Activated CD8-positive, alpha-beta memory T cell treated with anti-CD3 and anti-CD28 coated beads, Interleukin-2, amount 50 U/mL, for 48 hours (primary cell): ENCODE data around the gene TNIP2.
"Not testable (repeated sequence)": the region's sequence is repeated elsewhere in the genome, so short reads cannot be mapped to it uniquely, and the experiment has no call there.

Experiments used
- DNase-seq: peaks from one replicate; pipeline ENCODE4 v3.0.0-alpha.2; 2020

Gene TNIP2

DNA sequence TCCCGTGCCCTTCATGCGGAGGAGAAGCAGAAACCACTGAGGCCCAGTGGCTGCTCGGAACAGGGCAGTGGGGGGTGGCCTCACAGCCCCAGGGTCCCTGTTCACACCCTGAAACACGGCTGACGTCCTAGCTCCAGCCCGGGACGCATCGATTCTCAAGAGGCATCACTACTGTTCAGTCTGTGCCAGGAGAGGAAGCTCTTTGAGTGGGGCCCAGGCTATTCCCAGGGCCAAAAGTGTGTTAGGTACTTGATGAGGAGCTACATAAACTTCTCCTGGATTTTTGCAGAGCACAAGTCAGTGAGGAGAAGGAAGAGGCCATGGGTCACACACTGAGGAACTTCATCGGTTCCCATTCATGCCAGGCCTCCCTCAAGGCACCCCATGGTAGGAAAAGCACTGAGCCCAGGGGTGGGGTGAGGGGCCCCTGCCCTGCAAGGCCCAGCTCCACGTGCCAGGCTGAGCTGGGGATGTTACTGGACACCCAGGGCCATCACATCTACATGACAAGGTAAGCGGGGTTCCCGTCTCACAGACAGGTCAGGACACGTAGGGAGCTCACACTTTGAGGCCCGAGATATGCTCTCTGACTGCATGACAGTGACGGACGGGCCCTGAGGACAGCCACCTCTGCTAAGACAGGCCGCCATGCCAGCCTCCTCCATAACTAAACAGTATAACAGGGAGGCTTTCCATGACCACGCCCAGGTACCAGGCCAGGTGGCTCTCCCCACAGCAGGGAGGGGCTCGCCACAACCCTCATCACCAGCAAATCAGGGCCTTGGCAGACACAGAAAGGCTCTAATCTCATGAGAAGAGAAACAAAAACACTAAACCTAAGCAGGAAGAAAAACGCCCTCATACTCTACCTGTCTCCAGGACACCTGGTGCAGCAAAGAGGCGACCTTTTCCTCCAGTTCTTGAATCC lies 12.4 kb downstream of the TNIP2 start:
- no peak for DNase-seq

DNA sequence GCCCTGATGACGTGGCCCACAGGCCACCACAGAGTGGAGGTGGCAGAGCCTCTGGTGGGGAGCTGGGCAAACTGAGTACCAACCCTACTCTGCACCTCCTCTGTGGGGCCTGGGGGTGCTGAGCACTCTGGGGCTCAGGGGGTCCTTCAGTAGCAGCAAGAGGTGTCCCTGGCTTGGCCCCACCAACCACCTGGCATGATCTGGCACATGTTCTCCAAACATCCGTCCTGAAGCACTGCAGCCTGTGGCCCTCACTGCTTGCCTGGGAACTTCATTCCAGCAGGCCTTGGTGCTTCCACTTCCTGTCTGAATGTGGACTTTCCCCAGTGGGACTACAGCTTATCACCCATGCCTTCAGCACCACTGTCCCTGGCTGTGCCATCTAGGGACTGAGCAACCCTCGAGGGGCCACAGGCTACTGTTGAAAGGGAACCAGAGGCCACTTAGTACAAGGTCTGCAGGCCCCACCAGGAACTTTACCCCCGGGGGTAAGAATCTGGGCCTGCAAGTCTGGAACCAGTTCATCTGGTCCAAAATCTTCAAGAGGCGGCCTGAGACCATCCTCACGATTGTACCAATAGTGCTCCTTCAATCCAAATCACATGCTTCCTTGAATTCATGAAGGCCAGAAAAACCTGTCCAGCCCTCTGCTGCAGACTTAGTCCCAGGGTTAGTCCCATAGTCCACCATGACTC lies 13.2 kb downstream of the TNIP2 start:
- DNase-seq, result no peak

DNA sequence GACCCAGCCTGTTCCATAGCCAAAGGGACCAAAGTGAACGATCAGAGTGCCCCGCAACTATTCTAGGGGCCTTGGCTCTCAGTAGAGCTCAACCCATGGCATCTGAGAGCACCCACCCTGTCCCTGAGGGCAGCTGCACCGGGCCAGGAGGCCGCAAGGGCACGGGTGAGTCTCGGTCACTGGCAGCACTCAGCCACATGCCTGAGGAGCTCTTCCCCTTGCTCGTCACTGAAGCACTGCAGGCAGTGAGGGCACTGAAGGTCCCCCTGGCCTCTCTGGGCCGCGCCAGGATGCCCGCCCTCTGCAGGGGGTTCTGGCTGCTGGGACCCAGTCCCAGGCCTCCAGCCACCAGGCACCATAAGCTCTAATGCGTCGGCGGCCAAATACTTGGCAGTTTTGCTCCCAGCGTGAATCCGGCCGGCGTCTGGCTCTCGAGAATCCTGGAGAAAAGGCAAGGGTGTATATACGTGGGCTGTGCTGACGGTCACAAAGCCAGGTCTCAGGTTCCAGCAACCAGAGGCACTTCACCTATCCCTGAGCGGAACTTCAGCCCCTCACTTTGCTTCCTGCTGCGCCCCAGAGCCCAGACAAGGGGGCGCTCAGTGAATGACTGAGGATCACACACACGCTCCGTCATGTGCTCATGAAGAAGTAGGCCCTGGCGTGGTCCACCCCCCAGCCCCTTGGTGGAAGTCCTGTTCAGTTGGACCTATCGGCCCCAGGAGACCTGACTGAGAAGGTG lies 13.9 kb downstream of the TNIP2 start:
- DNase-seq, result no peak

DNA sequence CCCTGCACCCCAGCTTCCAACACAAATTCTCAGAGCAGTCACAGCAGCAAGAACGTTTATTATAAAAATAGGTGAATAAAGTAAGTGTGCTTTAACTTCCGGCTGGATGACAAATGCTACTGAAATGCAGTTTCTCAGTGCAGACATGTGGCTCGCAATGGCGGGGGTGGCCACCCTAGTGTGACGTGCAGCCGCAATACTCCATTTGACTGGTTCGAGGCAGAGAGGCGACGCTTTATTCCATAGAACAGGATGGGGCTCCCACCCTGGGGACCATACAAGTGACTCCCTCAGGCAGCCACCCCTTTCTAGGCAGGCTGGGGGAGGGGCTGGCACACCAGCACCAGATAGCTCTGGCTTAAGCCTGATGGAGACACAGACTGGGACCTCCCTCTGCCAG lies 14.5 kb downstream of the TNIP2 start:
- no peak for DNase-seq

DNA sequence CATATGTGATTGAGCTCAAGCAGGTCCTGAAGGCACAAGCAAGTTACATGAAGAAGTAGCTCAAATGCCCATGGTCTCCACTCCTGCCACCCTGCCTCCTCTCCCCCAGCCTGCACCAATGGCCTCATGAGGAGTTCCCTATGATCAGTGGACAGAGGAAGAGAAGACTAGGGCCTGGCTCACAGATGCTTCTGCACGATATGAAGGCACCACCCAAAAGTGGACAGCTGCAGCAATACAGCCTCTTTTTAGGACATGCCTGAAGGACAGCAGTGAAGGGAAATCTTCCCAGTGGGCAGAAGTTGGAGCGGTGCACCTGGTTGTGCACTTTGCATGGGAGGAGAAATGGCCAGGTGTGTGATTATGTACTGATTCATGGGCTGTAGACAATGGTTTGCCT lies 17.8 kb downstream of the TNIP2 start:
- DNase-seq, result not testable (repeated sequence)

DNA sequence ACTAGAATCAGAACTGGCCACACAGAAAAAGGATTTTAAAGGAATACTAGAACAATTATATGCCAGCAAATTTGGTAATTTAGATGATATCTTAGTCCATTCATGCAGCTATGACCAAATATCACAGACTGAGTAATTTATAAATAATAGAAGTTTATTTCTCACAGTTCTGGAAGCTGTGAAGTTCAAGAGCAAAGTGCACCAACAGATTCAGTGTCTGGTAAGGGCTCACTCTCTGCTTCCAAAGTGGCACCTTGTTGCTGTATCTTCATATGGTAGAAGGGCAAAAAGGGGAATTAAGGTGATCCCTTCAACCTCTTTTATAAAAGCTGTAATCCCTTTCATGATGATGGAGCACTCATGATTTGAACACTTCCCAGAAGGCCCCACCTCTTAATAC lies 20.3 kb downstream of the TNIP2 start:
- no peak for DNase-seq

DNA sequence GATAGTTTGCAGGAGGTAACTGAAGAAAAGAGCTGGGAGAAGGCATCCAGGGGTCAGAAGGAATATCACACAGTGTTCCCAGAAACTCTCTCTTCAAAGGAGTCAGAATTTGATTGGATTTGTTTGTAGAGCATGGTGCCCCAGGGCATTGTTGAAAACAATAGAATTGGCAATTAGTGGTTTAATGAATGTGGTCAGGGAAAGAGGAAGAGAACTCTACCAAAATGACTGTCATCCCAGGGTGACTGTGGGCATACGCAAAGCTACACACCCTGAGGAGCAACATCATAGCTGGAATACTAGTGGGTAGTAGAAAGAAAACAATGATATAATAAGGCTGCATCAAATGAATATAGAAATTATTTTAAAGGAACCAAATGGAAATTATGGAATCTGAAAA lies 21.5 kb downstream of the TNIP2 start:
- DNase-seq, result no peak

DNA sequence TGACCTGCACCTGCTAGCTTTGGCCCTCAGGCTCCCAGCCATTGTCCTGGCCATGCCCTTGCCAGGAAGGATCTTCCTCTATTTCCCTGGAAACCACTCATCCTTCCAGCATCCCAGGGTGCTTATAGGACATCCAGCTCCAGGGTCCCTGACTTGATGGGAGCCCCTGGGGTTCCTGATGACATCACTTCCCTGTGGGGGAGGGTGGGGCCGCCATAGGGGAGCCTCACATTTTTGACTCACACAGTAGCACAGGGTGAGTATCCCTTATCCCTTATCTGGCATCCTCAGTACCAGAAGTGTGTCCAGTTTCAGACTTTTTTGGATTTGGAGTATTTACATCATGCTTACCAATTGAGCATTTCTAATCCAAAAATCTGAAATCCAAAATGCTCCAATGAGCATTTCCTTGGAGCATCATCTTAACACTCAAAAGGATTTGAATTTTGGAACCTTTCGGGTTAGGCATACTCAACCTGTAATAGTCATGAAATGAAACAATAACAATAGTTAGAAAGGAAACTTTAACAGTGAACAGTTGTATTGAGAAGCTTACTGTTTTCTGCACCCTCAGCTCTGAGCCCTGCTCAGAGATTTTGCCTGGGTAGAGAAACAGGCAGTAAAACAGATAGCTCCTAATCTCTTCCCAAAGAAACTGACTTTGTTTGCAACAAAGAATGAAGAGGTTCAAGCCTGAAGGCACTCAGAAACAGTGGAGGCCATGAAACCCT lies 22.1 kb downstream of the TNIP2 start:
- no peak for DNase-seq

DNA sequence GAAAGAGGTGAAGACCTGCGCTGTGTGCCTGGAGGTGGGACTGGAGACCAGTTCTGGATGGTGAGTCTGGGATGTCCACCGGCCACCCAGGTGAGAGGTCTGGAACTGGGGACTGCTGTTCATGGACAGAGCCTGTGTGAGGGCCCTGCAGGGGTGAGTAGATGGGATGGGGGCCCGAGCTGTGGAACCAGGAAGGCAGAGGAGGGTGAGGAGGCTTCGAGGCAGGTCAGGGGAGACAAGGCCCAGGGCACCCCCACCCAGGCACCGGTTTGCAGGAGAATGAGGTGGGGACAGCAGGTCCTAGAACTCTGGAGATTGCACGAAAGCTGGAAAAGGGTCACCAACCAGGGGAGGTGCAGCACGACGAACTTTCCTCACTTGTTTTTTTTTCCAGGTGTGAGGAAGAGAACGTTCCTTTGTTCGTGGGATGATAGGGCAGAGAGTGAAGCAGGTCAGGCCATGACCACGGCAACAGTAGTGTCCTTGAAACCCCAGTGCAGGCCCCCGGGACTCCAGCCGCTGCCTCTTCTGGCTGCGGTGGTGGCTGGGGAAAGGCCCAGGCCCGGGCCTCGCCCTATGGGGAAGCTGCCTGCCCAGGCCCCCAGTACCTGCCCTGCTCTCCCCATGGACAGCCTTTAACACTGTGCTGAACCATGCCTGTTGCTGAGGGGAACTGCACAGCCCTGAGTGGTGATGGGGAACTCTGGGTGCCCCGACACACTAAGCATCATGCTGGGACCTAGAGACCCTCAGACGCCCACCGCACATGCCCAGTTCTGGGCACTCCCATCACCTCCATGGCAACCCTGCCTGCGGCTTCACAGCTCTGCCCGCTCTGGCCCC lies 22.9 kb downstream of the TNIP2 start:
- no peak for DNase-seq

DNA sequence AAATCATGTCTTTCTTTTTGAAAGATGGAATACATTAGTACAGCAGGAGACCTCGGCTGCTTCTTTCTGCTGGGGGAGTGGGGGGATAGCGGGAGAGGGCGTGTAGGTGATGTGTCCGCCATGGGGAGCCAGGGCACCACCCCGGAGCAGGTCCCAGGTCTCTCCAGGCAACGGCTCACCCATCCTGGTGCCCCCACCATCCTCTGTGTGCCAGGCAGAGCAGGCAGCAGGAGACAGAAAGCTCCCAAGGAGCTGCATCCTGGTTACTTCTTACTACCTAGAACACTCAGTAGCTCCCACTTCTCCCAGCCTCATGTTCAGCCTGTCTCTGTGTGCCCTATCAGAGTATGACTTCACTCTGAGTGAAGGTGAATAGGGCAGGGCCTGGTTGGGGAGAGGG lies 23.6 kb downstream of the TNIP2 start:
- no peak for DNase-seq

DNA sequence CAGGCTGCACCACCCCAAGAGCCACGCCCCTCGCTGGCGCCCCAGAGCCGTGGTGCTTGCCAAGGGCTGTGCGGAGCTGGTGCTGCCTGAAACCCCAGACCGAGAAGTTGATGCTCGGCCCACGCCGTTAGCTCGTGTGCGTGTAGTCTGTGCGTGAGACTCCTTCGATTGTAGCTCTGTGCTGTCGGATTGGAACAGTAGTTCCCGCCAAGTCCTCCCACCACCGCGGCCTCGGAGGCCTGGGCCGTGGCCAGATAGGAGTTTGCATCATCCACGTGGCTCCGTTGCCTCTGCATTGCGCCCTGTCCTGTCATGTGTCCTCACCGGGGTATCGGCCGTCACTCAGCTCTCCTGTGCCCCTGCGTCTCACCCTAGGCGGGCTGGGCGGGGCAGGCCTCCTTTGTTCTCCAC lies 24.2 kb downstream of the TNIP2 start:
- no peak for DNase-seq

DNA sequence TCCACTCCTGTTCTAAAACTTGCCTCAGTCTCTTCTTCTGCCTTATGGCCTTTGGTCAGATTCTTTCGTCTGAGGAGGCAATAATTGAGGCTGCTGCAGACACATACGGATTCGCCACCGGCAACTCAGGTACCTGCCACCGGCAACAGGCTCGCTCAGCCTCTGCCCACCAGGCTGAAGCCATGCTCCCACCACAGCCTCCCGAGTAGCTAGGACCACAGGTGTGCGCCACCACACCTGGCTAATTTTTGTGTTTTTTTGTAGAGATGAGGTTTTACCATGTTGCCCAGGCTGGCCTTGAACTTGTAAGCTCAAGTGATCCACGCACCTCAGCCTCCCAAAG lies 26.6 kb downstream of the TNIP2 start:
- no peak for DNase-seq

DNA sequence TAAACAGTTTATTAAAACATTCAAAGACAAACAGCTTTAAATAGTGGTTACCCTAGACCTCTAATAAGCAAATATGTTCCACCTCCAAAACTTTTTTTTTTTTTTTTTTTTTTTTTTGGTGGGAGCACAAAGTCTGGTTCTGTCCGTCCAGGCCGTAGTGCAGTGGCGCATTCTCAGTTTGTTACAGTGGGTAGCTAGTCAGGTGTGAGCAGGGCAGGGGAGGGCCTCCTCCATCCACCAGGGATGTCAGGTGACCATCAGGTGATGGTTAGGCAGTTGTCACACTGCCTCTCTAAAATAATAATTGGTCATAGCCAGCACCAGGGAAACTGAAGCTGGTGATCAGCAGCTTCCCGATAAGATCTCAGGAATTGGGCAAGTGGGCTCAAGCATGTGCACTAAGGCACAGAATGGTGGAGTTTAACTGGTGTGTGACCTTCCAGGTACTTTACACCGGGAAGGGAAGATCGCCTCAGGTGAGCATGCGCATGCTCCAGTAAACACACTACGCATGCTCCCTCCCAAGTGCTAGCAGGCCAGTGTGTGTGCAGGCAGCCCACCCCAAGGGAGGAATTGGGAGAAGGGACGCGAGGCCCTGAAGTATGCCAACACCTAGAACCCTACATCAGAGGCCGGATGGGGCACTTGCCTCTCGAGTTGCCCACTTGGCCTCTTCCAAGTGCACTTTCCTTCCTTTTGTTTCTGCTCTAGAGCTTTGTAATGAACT lies 27.2 kb downstream of the TNIP2 start:
- no peak for DNase-seq

DNA sequence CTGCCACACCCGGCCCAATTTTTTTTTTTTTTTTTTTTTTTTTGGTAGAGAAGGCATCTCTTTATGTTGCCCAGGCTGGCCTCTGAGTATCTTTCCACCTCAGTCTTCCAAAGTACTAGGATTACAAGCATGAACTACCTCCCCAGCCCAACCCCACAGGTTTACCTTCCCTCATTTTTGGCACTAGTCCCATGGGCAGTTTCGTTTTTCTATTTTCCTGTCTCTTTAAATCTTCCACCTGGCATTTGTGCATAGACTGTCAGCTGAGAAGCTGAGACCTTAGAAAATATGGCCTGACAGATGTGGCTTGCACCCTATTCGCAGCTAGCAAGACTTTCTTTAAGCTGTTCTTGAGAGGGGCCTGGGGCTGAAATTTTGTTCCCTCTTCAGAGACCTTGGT lies 27.9 kb downstream of the TNIP2 start:
- DNase-seq, result no peak

DNA sequence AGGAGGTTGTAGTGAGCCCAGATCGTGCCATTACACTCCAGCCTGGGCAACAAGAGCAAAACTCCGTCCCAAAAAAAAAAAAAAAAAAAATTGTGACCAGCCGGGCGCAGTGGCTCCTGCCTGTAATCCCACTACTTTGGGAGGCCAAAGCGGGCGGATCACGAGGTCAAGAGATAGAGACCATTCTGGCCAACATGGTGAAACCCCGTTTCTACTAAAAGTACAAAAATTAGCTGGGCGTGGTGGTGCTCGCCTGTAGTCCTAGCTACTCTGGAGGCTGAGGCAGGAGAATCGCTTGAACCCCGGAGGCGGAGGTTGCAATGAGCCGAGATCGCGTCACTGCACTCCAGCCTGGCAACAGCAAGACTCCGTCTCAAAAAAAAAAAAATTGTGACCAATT lies 29.3 kb downstream of the TNIP2 start:
- DNase-seq, result not testable (repeated sequence)

DNA sequence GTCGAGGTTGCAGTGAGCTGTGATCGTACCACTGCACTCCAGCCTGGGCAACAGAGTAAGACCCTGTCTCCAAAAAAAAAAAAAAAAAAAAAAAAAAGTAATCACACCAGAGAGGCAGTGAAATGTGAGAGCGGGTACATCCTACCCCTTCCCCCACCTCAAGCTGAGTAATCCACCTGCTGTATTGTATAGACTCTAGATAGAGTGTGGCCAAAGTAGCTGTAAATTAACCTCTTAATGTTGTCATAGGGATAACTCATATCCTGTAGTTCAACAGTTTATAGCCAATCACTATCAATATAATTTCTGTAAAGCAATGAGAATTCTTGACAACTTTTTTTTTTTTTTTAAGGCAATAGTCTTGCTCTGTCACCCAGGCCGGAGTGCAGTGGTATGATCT lies 30.8 kb downstream of the TNIP2 start:
- DNase-seq, result no peak

DNA sequence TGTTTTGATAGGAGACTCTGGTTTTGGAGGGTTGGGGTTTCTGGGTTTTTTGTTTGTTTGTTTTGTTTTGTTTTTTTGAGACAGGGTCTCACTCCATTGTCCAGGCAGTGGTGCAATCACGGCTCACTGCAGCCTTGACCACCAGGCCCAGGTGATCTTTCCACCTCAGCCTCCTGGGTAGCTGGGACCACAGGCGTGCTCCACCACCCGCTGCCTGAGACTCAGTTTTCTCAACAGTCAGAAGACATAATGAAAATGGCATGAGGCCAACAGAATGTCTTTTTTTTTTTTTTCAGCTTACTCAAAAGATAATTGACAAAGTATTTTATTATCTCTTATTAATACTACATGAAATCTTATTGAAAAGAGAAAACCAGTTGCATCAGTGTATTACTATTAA lies 32.4 kb downstream of the TNIP2 start:
- no peak for DNase-seq

DNA sequence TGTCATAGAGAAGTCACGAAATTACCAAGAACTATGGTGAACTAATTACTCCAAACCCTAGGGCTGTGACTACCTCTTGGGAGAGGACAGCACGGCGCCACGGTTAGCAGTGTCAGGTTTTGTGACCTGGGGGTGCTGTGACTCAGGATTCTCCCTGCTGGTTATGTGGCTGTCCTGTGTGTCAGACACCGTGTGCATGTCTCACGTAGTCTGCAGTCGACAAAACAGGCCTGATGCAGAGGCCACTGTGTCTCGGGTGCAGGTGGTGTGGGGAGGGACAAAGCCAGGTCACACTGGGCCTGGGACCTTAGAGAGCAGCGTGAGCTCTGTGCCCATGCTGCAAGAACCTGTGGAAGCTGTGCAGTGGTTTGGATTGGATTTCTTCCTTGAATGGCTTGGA lies 34.1 kb downstream of the TNIP2 start:
- DNase-seq, result no peak

DNA sequence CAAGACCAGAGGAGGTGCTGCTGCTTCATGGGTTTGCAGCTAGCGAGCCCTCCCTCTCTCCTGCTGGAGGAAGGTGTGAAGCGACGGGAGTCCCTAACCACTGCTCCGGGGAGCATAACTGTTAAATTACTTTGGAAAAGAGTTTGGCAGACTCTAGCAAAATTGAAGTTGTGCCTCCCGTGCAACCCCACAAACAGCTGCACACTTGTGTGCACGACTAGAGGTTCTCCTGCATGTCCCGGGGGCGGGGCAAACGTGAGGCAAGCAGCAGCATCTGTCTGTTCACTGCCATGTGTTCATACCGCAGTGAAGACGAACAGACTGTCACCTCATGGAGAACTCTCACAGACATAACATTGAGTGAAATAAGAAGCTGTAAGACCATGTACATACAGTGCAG lies 34.5 kb downstream of the TNIP2 start:
- DNase-seq, result no peak

DNA sequence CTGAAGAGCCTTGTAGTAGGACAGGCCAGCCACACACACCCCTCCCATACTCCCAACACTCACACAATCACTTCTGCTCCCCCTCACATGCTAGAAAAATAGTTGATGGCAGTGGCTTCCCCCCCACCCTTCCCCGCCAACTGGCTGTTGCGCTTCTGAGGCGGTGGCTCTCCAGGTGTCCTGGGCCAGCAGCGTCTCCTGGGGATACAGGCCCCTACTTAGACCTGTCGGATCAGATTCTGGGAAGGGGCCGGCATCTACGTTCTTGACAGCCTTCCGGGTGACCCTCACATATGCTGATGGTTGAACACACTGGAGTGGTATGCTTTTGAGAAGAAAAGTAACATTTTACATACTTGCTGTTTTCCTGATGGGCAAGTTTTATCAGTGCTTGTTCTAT lies 39.9 kb downstream of the TNIP2 start:
- no peak for DNase-seq

DNA sequence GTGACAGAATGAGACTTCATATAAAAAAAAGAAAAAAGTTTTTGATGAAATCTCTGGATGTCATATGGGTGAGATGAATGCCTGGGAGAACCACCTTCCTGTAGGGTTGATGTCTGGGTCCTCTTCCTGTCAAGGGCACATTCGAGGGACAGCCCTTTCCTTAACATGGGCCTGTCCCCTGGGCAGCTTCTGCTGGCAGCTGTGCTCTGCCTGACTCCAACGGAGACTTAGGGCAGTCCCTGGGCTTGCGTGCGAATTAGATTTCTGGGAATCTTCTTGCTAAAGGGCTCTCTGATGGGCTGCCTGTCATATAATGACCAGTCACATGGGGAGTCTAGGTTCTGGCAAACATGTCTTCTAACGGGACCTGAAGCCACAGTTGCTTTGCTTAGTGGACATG lies 40.7 kb downstream of the TNIP2 start:
- DNase-seq, result no peak

DNA sequence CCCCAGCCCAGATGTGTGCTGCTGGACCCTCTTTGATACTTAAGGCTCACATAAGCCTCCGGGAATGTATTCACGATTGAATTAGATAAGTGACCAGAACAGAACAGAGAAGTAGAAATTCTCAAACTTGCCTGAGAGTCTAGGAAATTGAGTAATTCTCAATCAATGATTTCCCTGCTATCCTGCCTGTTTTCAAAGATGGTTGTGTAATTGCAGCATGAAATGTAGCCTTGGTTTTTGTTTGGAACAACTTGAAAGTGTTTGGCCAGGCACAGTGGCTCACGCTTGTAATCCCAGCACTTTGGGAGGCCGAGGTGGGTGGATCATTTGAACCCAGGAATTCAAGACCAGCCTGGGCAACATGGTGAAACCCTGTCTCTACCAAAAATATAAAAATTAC lies 41.2 kb downstream of the TNIP2 start:
- no peak for DNase-seq
